ENCODE data around the gene IPO7.
"Not testable (repeated sequence)": the region's sequence is repeated elsewhere in the genome, so short reads cannot be mapped to it uniquely, and the experiment has no call there.

Gene IPO7

GRCh38 chr11:9401884-9402283 is 17.4 kb downstream of the IPO7 start:
- DNase-seq, result not testable (repeated sequence)

- no peak for DNase-seq
These were observed 44.3 kb downstream of the IPO7 start for GRCh38 chr11:9428706-9429105.

- DNase-seq, result no peak
These were observed 54.2 kb downstream of the IPO7 start for GRCh38 chr11:9438611-9439010.

GRCh38 chr11:9446230-9446629 is 61.8 kb downstream of the IPO7 start:
- DNase-seq, result no peak

DNA sequence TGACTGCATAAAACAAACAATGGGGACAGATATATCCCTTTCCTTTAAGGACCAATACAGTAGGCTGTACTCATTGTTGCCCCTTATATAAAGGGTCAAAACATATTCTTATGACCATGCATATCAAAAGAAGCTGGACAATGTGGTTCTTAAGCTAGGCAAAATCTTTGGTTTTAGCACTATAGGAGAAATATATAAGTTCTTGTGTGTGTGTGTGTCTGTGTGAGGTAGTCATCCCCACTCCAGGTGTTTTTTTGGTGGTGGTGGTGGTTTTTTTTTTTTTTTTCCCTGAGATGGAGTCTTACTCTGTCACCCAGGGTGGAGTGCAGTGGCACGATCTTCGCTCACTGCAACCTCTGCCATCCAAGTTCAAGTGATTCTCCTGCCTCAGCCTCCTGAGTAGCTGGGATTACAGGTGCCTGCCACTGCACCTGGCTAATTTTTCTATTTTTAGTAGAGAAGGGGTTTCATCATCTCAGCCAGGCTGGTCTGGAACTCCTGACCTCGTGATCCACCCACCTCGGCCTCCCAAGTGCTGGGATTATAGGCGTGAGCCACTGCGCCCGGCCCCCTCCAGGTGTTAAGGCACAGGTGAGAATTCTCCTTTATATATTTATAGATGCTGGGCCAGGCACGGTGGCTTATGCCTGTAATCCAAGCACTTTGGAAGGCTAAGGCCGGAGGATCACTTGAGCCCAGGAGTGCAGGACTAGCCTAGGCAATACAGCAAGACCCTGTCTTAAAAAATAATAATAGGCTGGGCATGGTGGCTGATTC is 64.3 kb downstream of the IPO7 start:
- DNase-seq, result no peak

DNA sequence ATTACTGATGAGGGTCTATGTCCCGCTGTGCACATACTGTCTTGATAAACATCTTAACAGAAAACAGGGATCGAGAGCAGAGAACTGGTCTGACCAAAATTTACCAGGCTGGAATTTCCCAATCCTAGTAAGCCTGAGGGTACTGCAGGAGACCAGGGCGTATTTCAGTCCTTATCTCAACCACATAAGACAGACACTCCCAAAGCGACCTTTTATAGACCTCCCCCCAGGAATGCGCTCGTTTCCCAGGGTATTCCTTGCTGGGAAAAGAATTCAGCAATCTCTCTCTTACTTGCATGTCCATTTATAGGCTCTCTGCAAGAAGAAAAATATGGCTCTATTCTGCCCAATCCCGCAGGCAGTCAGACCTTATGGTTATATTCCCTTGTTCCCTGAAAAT is 67.6 kb downstream of the IPO7 start:
- DNase-seq, result not testable (repeated sequence)

GRCh38 chr11:9455722-9456121 is 71.3 kb downstream of the IPO7 start:
- DNase-seq, result no peak

DNA sequence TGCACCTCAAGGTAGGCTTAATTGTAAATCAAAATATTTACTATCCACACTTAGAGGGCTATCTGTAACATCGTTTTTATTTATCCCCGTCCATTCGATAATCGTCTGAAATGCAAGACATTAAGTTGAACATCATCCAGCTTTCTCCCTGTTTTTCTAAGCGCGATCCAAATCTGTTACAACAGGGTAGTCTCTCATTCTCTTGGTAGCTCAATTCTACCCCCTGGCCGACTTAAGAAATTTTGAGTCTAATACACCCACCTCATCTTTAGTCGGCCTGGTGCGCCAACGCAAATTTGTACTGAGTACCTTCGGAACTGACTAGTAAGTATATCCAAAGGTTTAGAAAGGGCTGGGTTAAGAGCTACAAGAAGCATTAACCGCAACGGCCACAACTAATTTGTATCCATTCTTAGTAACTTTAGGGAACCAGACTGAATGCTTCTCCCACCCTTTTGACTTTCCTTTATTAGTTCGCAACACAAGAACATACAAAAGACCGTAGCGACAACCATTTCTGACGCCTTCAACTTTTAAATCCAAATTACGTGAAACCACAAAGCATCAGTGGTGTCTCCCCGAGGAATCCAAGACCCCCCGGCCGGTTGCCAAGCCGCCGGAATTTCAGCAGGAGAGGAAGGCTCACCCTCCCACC is 75.3 kb downstream of the IPO7 start:
- peak; percentile 54 for DNase-seq

DNA sequence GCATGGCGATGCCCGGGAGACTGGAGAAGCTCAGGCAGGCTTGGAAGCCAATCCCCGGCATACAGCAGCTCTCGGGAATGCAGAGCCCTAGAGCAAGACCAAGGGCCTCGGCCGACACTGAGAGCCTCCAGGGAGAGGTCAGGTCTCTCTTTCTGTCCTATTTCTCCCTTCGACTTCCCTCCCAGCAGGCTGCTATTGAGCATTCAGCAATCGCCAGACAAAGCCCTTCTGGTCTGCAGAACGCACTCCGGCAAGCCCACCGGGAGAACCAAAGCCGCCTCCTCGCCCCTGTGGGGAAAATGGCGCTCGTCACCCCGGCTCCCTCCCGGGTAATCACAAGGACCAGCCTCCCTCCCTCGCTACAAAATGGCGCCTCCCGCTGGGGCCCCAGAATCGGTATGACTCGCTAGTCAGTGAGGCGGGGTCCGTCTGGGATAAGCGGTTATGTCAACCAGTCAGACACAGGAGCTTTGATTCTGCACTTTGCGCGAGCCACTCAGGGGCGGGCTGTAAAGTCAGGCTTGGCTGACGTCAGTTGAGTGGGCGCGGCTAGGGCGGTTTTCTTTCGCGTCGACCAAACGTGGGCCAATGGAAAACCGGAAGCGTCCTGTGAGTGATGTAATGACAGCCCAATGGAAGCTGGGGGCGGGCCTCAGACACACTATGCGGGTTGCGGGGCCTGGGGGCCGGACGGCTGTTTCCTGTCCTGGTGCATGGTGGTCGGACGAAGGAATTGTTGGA is 76.0 kb downstream of the IPO7 start, which contains the start of gene ZNF143:
Gene ZNF143, plus strand, starts transcription at position 691 of the 741 bp plus-strand sequence. CDS start 10,297 bp downstream, outside the sequence.
- peak; percentile 100 for DNase-seq

DNA sequence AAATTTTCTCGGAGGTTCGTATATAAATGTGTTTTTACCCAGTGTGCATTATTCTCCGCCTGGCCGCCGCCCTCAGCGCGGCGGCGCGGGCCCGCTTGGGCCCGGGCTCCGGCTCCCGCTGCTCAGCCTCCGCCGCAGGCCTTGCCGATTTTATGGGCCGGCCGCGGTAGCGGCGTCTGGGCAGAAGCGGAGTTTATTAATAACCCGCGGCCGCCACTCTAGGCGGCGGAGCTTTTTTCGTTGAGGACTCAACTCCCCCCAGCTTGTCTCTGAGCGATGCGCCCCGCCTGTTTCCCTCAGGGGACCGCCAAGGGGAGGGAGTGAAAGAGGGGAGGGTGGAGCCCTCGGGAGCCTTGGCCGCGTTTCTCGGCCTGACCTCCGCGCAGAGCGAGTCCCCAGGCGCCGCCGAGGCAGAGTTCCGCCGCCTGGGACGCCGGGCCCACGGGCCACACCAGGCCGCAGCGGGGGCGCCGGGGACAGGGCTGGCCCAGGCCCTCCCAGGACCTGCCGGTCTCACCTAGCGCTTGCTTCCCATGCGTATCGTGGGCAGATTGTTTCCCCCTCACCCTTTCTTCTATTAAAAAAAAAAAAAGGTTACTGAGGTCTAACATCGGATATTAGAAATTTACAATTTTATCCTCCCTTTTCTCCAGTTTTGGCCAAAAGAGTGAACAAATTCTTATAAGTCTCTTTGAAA is 76.8 kb downstream of the IPO7 start:
- DNase-seq, result peak; percentile 80

DNA sequence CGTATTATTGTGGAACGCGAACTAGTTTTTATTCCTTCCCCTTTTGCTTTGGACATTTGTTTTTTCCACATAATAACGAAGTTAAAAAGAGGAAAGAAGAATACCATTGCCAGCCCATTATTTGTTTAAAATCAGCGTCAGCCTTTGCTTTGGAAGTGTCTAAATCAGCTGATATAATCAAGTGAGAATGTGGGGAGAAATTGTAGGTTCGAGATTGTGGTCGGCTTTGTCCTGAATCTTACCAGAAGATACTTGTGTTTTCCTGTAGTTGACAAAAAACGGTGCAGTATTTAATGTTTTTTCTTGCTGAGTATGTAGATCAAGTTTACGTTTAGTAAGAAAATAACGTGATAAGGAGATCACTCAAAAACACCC is 77.3 kb downstream of the IPO7 start:
- DNase-seq, result no peak

DNA sequence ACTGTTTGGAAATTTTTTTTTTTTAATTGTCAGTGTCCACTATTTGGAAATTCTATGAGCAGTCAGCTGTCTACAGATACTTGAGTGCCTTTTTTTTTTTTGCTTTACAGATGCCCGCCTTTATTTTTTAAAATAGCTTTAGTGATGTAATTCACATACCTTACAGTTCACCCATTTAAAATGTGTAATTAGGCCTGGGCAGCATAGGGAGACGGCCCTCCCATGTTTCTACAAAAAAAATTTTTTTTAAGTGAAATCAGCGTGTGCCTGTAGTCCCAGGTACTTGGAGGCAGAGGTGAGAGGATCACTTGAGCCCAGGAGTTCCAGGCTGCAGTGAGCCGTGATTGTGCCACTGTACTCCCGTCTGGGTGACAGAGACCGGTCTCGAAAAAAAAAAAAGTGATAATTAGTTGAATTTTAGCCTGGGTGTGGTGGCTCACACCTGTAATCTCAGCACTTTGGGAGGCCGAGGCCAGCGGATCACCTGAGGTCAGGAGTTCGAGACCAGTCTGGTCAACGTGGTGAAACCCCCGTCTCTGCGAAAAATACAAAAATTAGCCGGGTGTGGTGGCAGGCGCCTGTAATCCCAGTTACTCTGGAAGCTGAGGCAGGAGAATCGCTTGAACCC is 77.8 kb downstream of the IPO7 start:
- no peak for DNase-seq

DNA sequence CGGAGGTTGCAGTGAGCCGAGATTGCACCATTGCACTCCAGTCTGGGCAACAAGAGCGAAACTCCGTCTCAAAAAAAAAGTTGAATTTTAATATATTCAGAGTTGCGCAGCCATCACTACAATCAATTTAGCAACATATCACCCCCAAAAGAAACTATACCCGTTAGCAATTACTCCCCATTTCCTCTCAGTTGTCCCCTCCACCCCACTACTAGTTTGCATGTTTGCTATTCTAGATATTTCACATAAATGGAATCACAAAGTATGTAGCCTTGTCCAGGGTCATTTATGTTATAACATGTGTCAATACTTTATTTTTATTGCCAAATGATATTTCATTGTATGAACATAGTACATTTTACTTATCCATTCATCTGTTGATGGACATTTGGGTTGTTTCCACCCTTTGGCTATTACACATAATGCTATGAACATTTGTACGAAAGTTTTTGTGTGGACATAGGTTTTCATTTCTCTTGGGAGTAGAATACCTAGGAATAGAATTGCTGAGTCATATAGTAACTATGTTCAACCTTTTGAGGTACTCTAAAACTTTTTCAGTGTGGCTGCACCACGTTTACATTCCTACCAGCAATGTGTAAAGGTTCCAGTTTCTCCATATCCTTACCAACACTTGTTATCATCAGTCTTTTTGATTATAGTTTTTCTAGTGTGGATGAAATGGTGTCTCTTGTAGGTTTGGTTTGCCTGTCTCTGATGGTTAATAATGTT is 78.5 kb downstream of the IPO7 start:
- no peak for DNase-seq

DNA sequence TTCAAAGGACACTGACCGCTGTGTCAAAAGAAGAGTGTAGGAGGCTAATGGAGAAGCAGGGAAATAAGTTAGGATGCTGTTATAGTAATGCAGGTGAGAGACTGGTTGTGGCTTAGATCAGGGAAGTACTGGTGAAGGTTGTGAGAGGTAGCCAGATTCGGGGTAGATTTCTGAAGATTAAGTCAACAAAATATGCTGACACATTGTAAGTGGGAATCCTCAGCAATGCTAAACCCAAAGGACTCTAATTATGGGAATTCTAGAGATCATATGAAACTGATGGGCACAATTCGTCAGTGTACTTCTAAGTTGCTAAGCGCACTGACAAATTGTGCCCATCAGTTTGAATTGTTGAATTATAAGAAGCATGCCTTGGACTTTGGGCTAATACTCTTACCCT is 86.3 kb downstream of the IPO7 start:
- no peak for DNase-seq

DNA sequence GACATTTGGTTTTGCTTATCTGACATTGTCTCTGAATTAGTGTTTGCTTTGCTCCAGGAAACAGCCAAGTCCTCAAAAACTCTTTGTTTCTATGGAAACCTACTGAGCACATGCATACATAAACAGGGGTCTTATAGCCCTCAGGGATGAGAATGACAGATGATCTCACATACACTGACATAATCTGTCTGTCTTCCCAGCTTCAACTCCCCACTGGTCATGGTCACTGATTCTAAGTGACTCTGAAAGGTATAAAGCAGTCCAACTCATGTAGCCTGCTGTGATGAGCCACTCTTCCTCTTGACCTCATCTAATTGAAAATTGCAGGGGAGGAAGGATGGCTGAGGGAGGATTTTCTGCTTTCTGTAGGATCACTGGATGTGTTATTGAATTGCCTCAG is 89.0 kb downstream of the IPO7 start:
- no peak for DNase-seq

- DNase-seq, result no peak
These were observed 95.4 kb downstream of the IPO7 start for GRCh38 chr11:9479899-9480298.

DNA sequence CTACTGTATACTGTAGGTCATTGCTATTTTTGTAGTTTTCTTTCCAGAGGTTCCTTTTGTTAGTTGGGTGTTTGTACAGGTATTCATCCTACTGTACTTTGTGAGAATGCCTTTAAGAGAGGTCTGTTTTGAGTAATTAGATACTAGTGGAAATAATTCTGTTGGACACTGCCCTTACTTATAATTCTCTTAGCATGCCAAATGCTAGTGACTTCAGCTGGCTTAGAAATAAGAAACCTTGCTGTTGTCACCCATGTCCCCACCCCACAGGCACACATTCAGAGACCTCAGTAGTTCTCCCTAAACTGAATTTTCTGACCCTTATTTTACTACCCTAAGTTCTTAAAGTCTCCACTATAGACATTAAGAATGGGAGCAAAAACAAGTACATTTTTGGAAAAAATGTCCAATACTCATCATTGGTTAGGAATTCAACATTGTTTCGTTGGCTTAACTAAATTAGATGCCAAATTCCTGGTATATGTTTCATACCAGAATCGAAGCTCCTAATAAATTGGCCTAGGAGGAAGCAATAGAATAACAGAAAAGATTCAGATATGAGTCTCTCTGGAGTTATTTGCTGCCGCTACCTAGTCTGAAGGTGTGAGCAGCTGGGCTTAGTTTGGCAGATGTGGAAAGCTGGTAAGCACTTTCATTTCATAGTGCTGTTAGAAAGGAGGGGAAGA is 104.8 kb downstream of the IPO7 start:
- no peak for DNase-seq

- no peak for DNase-seq
These were observed 105.9 kb downstream of the IPO7 start for GRCh38 chr11:9490376-9490775.

- no peak for DNase-seq
These were observed 109.0 kb downstream of the IPO7 start for GRCh38 chr11:9493492-9493891.

GRCh38 chr11:9494316-9494715 is 109.9 kb downstream of the IPO7 start:
- DNase-seq, result no peak

GRCh38 chr11:9495803-9496514 is 111.5 kb downstream of the IPO7 start:
- no peak for DNase-seq

Data from activated naive CD4-positive, alpha-beta T cell treated with Interleukin-2 at 50 U/mL for 16 hours (primary cell).